HG03175 (cell line): ENCODE measurements around the gene TCF7L2.

ENCODE experiments used
- ATAC-seq: cut with Tn5 transposase; IDR thresholded peaks from one replicate; pipeline ENCODE4 v1.9.1; 2021; ENCODE audit warnings: mild to moderate bottlenecking, moderate library complexity; ENCODE audit not compliant: unreplicated experiment

TCF7L2 gene

GRCh38 chr10:113213035-113213434 lies 263.0 kb downstream of the TCF7L2 start:
- no peak for ATAC-seq

GRCh38 chr10:113214331-113214730 lies 264.3 kb downstream of the TCF7L2 start:
- ATAC-seq, result no peak

- ATAC-seq, result no peak
These were observed 266.1 kb downstream of the TCF7L2 start for GRCh38 chr10:113216102-113216501.
